ENCODE measurements around the gene CCDC102A.

Gene CCDC102A

DNA sequence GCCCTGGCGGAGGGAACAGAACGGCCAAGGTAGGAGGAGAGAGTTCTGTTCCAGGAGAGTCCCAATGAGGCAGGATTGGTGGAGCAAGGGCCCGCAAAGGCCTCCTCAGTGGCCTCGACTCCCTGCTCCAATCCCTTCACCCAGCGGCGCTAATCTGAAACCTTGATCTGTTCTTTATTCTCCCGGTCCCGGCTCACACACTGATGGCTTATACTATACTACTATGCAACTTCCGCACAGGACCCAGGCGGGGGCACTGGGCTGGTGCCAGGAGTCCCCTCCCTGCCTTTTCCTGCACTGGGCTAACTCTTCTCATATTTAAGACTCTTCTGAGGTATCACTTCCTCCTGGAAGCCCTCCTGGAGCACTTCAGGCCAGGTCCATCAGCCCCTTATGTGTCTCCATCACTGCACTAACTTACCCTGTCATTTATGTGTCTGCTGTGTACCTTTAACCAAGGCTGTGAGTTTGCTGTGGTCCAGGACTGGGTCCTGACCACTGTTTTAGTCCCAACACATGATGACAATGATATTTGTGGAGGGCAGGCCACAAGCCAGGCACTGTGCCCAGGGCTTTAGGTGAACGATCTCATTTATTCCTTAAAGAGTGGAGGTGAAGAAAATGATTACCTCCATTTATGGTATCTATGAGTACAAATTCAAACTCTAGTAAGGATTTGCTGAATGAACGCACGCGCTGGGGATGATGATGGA lies 6.8 kb downstream of the CCDC102A start:
- Histone ChIP-seq H3K4me3 (ENCODE audit: low read depth, low read length) (peak overlapping the region; percentile 80), H3K36me3 (ENCODE audit: control insufficient read depth, insufficient read depth, low read length) (no peaks in the 10 kb centered on the region), H3K9ac (ENCODE audit: low read length) (peak overlapping the region; percentile 72), H3K27me3 (ENCODE audit: control insufficient read depth, insufficient read depth, low read length) (peaks cover 16% of the 10 kb centered on the region), H3K9me3 (ENCODE audit: control insufficient read depth, insufficient read depth, low read depth, low read length) (no peaks in the 10 kb centered on the region), H3K27ac (ENCODE audit: low read depth, low read length) (no peak overlapping the region), H3K4me1 (ENCODE audit: control insufficient read depth, insufficient read depth, low read length) (peaks cover 70% of the 10 kb centered on the region)

DNA sequence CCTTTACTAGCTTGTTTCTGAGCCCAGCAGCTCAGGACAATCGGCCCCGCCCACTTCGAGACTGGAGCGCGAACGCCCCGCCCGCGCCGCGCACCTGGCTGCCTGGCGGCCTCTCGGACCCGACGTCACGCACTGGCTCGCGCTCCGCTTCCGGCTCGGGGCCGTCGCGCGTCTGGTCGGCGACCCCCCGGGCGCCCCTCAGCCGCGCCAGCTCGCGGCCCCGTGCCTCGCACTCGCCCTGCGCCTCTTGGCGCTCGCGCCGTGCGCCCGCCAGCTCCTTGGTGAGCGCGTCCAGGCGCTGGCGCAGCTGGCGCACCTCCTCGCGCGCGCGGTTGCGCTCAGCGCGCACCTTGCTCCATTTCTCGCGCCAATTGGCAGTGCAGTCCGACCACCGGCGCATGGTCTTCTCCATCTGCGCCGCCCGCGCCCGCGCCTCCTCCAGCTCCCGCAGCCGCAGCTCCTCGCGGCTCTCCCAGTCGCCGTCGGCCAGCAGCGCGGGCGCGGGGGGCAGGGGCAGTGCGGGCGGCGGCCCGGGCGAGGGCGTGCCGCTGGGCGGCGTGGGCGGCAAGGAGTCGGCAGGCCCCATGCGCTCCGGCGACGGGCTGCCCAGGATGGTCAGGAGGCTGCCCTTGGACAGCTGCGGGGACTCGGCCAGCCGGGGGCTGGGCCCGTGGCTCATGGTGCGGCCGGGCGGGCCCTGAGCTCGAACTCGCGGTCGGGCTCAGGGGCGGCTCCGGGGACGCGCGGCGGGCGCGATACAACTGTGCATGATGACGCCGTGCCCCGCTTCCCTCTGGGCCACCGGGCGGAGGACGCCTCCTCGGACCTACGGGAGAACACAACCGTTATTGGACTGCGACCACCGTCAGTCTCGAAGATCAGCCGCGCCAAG lies 7.6 kb downstream of the CCDC102A start:
- Histone ChIP-seq H3K36me3 (ENCODE audit: control insufficient read depth, insufficient read depth, low read length) (no peaks in the 10 kb centered on the region), H3K4me3 (ENCODE audit: low read depth, low read length) (peak overlapping the region; percentile 80), H3K27ac (ENCODE audit: low read depth, low read length) (no peak overlapping the region), H3K27me3 (ENCODE audit: control insufficient read depth, insufficient read depth, low read length) (peaks cover 16% of the 10 kb centered on the region), H3K4me1 (ENCODE audit: control insufficient read depth, insufficient read depth, low read length) (peaks cover 69% of the 10 kb centered on the region), H3K9me3 (ENCODE audit: control insufficient read depth, insufficient read depth, low read depth, low read length) (no peaks in the 10 kb centered on the region), H3K9ac (ENCODE audit: low read length) (peak overlapping the region; percentile 72)

DNA sequence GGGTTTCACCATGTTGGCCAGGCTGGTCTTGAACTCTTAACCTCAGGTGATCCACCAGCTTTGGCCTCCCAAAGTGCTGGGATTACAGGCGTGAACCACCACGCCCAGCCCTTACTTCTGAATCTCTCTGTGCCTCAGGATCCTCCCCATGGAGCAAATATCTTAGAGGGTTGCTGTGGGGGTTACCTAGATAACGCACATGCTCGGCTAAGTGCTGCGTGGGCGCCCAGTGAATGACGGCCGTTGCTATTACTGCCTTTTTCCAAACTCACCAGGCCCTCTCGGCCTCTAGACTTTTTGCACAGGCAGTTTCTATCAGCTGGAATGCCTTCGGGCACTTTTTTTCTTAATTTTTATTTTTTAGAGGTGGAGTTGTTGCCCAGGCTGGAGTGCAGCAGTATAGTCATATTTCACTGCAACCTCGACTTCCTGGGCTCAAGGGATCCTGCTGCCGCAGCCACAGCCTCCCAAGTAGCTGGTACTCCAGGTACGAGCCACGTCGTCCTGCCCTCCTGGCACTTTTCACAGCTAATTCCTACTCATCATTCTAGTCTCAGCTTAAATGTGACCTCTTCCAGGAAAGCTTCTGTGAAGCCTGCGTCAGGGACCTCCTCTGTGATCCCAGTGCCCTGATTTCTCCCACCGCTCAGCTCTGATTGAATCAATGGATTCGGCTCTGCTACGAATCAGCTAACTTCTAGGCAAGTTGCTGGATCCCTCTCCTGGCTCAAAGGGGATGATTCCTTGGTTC lies 8.6 kb downstream of the CCDC102A start:
- H3K9me3 ChIP-seq (ENCODE audit: control insufficient read depth, insufficient read depth, low read depth, low read length), result no peaks in the 10 kb centered on the region
- H3K4me3 ChIP-seq (ENCODE audit: low read depth, low read length), result peak overlapping the region; percentile 80
- no peak overlapping the region for H3K9ac ChIP-seq (ENCODE audit: low read length)
- H3K27ac ChIP-seq (ENCODE audit: low read depth, low read length), result no peak overlapping the region
- no peaks in the 10 kb centered on the region for H3K36me3 ChIP-seq (ENCODE audit: control insufficient read depth, insufficient read depth, low read length)
- H3K27me3 ChIP-seq (ENCODE audit: control insufficient read depth, insufficient read depth, low read length), result peaks cover 16% of the 10 kb centered on the region
- H3K4me1 ChIP-seq (ENCODE audit: control insufficient read depth, insufficient read depth, low read length), result peaks cover 60% of the 10 kb centered on the region

DNA sequence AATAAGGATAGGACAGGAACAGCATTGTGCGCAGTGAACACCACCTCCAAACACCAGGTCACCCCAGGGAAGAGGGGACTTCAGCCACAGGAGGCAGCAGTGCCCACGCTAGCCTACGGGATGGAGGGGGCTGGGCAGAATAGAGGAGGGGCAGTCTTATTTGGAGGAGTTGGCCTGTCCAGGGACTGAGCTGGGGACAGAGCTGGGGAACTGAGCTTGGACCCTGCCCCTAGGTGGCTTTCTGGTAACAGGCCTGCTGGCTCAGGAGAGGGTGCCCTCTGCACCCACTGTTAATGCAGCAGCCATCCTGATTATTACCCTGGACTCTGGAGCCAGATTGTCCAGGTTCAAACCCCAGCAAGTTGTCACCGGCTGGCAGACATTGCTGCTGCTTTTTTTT lies 9.3 kb downstream of the CCDC102A start:
- H3K9me3 ChIP-seq (ENCODE audit: control insufficient read depth, insufficient read depth, low read depth, low read length), result no peaks in the 10 kb centered on the region
- H3K4me3 ChIP-seq (ENCODE audit: low read depth, low read length), result no peak overlapping the region
- H3K4me1 ChIP-seq (ENCODE audit: control insufficient read depth, insufficient read depth, low read length), result peaks cover 53% of the 10 kb centered on the region
- H3K27ac ChIP-seq (ENCODE audit: low read depth, low read length), result no peak overlapping the region
- peaks cover 16% of the 10 kb centered on the region for H3K27me3 ChIP-seq (ENCODE audit: control insufficient read depth, insufficient read depth, low read length)
- no peak overlapping the region for H3K9ac ChIP-seq (ENCODE audit: low read length)
- no peaks in the 10 kb centered on the region for H3K36me3 ChIP-seq (ENCODE audit: control insufficient read depth, insufficient read depth, low read length)

DNA sequence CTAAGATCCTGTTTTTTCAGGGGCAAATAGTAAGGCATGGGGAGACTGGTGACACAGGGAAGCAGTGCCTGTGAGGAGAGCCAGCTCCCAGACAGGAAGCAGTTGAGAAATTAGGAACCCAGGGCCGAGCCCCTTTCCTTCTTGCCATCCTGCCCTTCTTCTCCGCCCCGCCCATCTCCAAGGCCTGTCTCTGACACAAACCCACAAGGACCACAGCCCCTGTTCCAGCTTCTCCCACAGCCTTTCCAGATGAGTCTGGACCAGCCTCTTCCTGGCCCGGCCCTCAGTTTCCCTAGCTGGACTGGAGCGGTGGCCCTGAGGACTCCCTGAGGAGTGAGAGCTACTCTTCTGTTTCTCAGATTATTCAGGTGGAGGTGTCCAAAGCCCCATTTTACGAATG lies 9.9 kb downstream of the CCDC102A start:
- peaks cover 47% of the 10 kb centered on the region for H3K4me1 ChIP-seq (ENCODE audit: control insufficient read depth, insufficient read depth, low read length)
- no peak overlapping the region for H3K9ac ChIP-seq (ENCODE audit: low read length)
- H3K27me3 ChIP-seq (ENCODE audit: control insufficient read depth, insufficient read depth, low read length), result peaks cover 16% of the 10 kb centered on the region
- H3K4me3 ChIP-seq (ENCODE audit: low read depth, low read length), result no peak overlapping the region
- no peaks in the 10 kb centered on the region for H3K36me3 ChIP-seq (ENCODE audit: control insufficient read depth, insufficient read depth, low read length)
- H3K9me3 ChIP-seq (ENCODE audit: control insufficient read depth, insufficient read depth, low read depth, low read length), result no peaks in the 10 kb centered on the region
- no peak overlapping the region for H3K27ac ChIP-seq (ENCODE audit: low read depth, low read length)

DNA sequence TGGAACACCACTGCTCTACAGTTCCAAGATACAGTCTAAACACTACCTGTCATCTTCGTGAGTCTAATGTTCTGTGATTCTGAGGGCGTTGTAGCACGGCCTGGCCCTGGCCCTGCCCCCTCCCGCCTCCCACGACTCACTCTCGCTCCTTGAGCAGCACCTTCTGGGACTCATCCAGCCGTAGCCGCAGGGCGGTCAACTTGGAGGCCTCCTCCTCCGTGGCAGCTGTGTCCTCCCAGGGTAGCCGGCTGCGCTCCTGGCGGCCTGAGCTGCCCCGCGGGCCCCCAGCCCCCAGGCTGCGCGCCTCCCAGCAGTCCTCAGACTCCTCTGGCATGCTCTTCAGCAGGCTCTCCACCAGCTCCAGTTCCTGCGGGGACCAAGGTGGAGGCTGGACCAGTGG lies 10.6 kb downstream of the CCDC102A start:
- H3K9me3 ChIP-seq (ENCODE audit: control insufficient read depth, insufficient read depth, low read depth, low read length), result no peaks in the 10 kb centered on the region
- peaks cover 40% of the 10 kb centered on the region for H3K4me1 ChIP-seq (ENCODE audit: control insufficient read depth, insufficient read depth, low read length)
- H3K36me3 ChIP-seq (ENCODE audit: control insufficient read depth, insufficient read depth, low read length), result no peaks in the 10 kb centered on the region
- H3K27ac ChIP-seq (ENCODE audit: low read depth, low read length), result no peak overlapping the region
- no peak overlapping the region for H3K9ac ChIP-seq (ENCODE audit: low read length)
- no peak overlapping the region for H3K4me3 ChIP-seq (ENCODE audit: low read depth, low read length)
- H3K27me3 ChIP-seq (ENCODE audit: control insufficient read depth, insufficient read depth, low read length), result peaks cover 12% of the 10 kb centered on the region

DNA sequence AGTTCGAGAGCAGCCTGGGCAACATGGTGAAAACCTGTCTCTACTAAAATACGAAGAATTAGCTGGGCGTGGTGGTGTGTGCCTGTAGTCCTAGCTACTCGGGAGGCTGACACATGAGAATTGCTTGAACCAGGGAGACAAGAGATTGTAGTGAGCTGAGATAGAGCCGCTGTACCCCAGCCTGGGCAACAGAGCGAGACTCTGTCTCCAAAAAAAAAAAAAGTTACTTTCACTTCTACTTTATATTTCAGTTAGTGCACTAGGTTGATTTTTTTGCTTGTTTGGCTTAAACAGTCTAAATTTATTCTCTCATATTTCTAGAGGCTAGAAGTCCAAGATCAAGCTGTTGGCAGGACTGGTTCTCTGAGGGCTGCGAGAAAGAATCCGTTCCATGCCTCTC lies 13.4 kb downstream of the CCDC102A start:
- H3K36me3 ChIP-seq (ENCODE audit: control insufficient read depth, insufficient read depth, low read length), result no peaks in the 10 kb centered on the region
- no peaks in the 10 kb centered on the region for H3K9me3 ChIP-seq (ENCODE audit: control insufficient read depth, insufficient read depth, low read depth, low read length)
- H3K4me3 ChIP-seq (ENCODE audit: low read depth, low read length), result no peak overlapping the region
- H3K27me3 ChIP-seq (ENCODE audit: control insufficient read depth, insufficient read depth, low read length), result no peaks in the 10 kb centered on the region
- no peak overlapping the region for H3K9ac ChIP-seq (ENCODE audit: low read length)
- H3K4me1 ChIP-seq (ENCODE audit: control insufficient read depth, insufficient read depth, low read length), result peaks cover 19% of the 10 kb centered on the region
- H3K27ac ChIP-seq (ENCODE audit: low read depth, low read length), result no peak overlapping the region

DNA sequence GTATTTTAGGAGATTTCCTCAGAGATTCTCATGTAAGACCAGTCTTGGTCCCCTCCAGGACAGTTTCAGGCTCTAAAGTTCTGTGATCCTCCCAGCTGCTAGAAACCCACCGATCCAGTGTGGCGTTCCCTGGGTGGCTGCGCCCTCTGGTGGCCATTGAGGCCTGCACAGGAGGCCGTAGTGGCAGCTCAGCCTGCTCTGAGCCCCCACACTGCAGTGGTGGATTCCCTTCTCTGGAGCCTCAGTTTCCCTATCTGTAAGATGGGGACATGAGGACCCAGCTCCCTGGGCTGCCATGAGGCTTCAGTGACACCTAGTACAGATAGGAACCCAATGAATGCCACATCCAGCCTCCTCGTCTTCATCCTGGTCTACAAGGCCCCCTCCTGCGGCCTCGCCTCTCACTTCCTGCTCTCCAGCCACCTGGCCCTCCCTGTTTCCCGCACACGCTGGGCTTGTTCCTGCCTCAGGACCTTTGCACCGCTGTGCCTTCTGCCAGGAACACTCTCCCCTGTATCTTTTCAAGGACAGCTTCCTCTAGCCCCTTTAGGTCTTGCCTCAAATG lies 16.5 kb downstream of the CCDC102A start:
- Histone ChIP-seq H3K9me3 (ENCODE audit: control insufficient read depth, insufficient read depth, low read depth, low read length) (no peaks in the 10 kb centered on the region), H3K4me1 (ENCODE audit: control insufficient read depth, insufficient read depth, low read length) (peaks cover 8% of the 10 kb centered on the region; the same call in 1 of the 2 replicates), H3K27ac (ENCODE audit: low read depth, low read length) (no peak overlapping the region), H3K4me3 (ENCODE audit: low read depth, low read length) (no peak overlapping the region), H3K9ac (ENCODE audit: low read length) (no peak overlapping the region), H3K36me3 (ENCODE audit: control insufficient read depth, insufficient read depth, low read length) (no peaks in the 10 kb centered on the region), H3K27me3 (ENCODE audit: control insufficient read depth, insufficient read depth, low read length) (no peaks in the 10 kb centered on the region)

DNA sequence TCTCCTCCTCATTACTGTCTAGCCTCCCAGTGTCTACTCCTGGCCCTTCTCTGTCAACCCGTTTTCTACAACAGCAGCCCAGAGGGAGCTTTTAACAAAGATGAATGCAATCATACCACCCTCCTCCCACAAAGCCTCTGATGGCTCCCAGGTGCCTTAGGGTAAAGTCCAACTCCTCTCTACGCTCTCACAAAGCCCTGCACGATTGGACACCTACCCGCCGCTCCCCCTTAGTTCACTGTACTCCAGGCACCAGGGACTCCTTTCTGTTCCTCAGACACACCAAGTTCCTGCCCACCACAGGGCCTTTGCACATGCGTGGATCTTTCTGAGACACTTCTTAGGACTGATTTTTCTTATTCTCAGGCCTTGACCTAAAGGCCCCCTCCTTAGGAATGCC lies 17.4 kb downstream of the CCDC102A start:
- Histone ChIP-seq H3K36me3 (ENCODE audit: control insufficient read depth, insufficient read depth, low read length) (no peaks in the 10 kb centered on the region), H3K9me3 (ENCODE audit: control insufficient read depth, insufficient read depth, low read depth, low read length) (no peaks in the 10 kb centered on the region), H3K27me3 (ENCODE audit: control insufficient read depth, insufficient read depth, low read length) (no peaks in the 10 kb centered on the region), H3K4me1 (ENCODE audit: control insufficient read depth, insufficient read depth, low read length) (peaks cover 14% of the 10 kb centered on the region; the same call in 1 of the 2 replicates), H3K9ac (ENCODE audit: low read length) (no peak overlapping the region), H3K27ac (ENCODE audit: low read depth, low read length) (no peak overlapping the region), H3K4me3 (ENCODE audit: low read depth, low read length) (no peak overlapping the region)

DNA sequence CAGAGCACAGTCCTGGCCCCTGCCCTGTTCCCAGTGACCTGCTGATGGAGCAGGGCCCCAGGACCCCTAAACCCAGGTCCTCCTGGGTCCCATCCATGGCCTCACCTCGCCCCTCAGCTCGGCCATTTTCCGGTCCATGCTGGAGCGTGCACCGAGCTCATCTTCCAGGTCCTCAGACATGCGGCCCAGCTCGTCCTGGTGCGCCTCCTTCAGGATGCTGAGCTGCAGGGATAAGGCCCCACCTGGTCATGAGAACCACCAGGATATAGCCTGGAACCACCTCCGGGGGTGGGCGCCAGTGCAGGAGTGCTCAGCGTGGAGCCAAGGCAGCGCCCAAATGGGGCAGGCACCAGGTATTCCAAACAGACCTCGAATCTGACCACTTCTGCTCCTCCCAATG lies 17.9 kb downstream of the CCDC102A start:
- no peaks in the 10 kb centered on the region for H3K36me3 ChIP-seq (ENCODE audit: control insufficient read depth, insufficient read depth, low read length)
- H3K4me1 ChIP-seq (ENCODE audit: control insufficient read depth, insufficient read depth, low read length), result peaks cover 14% of the 10 kb centered on the region; the same call in 1 of the 2 replicates
- H3K4me3 ChIP-seq (ENCODE audit: low read depth, low read length), result no peak overlapping the region
- H3K9me3 ChIP-seq (ENCODE audit: control insufficient read depth, insufficient read depth, low read depth, low read length), result no peaks in the 10 kb centered on the region
- no peak overlapping the region for H3K27ac ChIP-seq (ENCODE audit: low read depth, low read length)
- no peak overlapping the region for H3K9ac ChIP-seq (ENCODE audit: low read length)
- H3K27me3 ChIP-seq (ENCODE audit: control insufficient read depth, insufficient read depth, low read length), result no peaks in the 10 kb centered on the region
